Calu3 (cell line): ENCODE data around the gene KAZN. TPM values are rescaled to one million over a fixed set of nuclear protein-coding genes. Genes with fewer than 3 reads are reported as not detected.

Experiments
- BruUV-seq: library from RNA; stranded (reverse); fragments of 400-500 nt; replicated peaks from 2 replicates; lab custom pipeline; 2021; lab: Mats Ljungman, UMichigan
- CTCF ChIA-PET: fragments of 300-600 bp; sonication (Branson Sonifier 250); formaldehyde crosslinking; loops from one replicate; lab custom pipeline; 2022; ENCODE audit warnings: antibody characterized with exemption; lab: Charles Lee
- DNase-seq: peaks from one replicate; pipeline ENCODE4 v3.0.0; 2022
- H3K27ac Mint-ChIP-seq: one replicate; pipeline ENCODE4 v1.8.0; 2022; ENCODE audit warnings: mixed read lengths; ENCODE audit not compliant: unreplicated experiment
- H3K27me3 Mint-ChIP-seq: one replicate; pipeline ENCODE4 v1.8.0; 2022; ENCODE audit warnings: mixed read lengths; ENCODE audit not compliant: unreplicated experiment
- H3K36me3 Mint-ChIP-seq: one replicate; pipeline ENCODE4 v1.8.0; 2022; ENCODE audit warnings: mild to moderate bottlenecking, moderate library complexity, mixed read lengths; ENCODE audit not compliant: insufficient read depth, unreplicated experiment
- H3K4me1 Mint-ChIP-seq: one replicate; pipeline ENCODE4 v1.8.0; 2022; ENCODE audit warnings: mild to moderate bottlenecking, low read depth, mixed read lengths; ENCODE audit not compliant: unreplicated experiment
- H3K4me3 Mint-ChIP-seq: one replicate; pipeline ENCODE4 v1.8.0; 2022; ENCODE audit warnings: mild to moderate bottlenecking, low read depth, moderate library complexity, mixed read lengths; ENCODE audit not compliant: unreplicated experiment
- H3K9me3 Mint-ChIP-seq: one replicate; pipeline ENCODE4 v1.8.0; 2022; ENCODE audit warnings: low read depth, mixed read lengths; ENCODE audit not compliant: unreplicated experiment
- CTCF ChIP-seq: fragments of 200-600 bp; IDR thresholded peaks from one replicate; pipeline ENCODE4 v1.8.0; 2022; ENCODE audit warnings: antibody characterized with exemption; ENCODE audit not compliant: unreplicated experiment
- intact Hi-C: fragments of 100-400 bp; cut with micrococcal nuclease; formaldehyde crosslinking; loops from one replicate; pipeline ENCODE4 v1.10.0; 2022; ENCODE audit not compliant: unreplicated experiment
- total RNA-seq: library from RNA; stranded (reverse); gene quantifications from 2 replicates; pipeline ENCODE4 v1.2.3, GENCODE V29; 2022

KAZN gene
- total RNA-seq, 1 experiment from 2014 or later = 3.6 TPM

- H3K4me3 Mint-ChIP-seq = no peak overlapping the region
- CTCF ChIA-PET = no interaction called here
- peak; percentile 24 for DNase-seq
- no TSS peak for BruUV-seq
- H3K9me3 Mint-ChIP-seq = peaks cover 3% of the 10 kb centered on the region
- H3K36me3 Mint-ChIP-seq = no peaks in the 10 kb centered on the region
- H3K27ac Mint-ChIP-seq = no peak overlapping the region
- no peak for TF ChIP-seq CTCF
- H3K27me3 Mint-ChIP-seq = peaks cover 8% of the 10 kb centered on the region
- intact Hi-C loops = no loop called here
- H3K4me1 Mint-ChIP-seq = peaks cover 7% of the 10 kb centered on the region
Measured at GRCh38 chr1:15106608-15107007, 508.1 kb downstream of the KAZN start.

GRCh38 chr1:15107058-15107687 lies 508.7 kb downstream of the KAZN start:
- peaks cover 7% of the 10 kb centered on the region for H3K4me1 Mint-ChIP-seq
- TF ChIP-seq CTCF = no peak
- H3K27me3 Mint-ChIP-seq = peaks cover 2% of the 10 kb centered on the region
- intact Hi-C loops = no loop called here
- no peak for DNase-seq
- H3K4me3 Mint-ChIP-seq = no peak overlapping the region
- H3K27ac Mint-ChIP-seq = no peak overlapping the region
- H3K9me3 Mint-ChIP-seq = peaks cover 3% of the 10 kb centered on the region
- CTCF ChIA-PET = no interaction called here
- H3K36me3 Mint-ChIP-seq = no peaks in the 10 kb centered on the region
- no TSS peak for BruUV-seq

- no peak for DNase-seq
- CTCF ChIA-PET = no interaction called here
- intact Hi-C loops = no loop called here
- peaks cover 3% of the 10 kb centered on the region for H3K9me3 Mint-ChIP-seq
- no peak overlapping the region for H3K27ac Mint-ChIP-seq
- TF ChIP-seq CTCF = no peak
- no peak overlapping the region for H3K4me3 Mint-ChIP-seq
- BruUV-seq = no TSS peak
- peaks cover 7% of the 10 kb centered on the region for H3K4me1 Mint-ChIP-seq
- no peaks in the 10 kb centered on the region for H3K36me3 Mint-ChIP-seq
- H3K27me3 Mint-ChIP-seq = no peaks in the 10 kb centered on the region
Measured at GRCh38 chr1:15107911-15108310, 509.4 kb downstream of the KAZN start.

DNA sequence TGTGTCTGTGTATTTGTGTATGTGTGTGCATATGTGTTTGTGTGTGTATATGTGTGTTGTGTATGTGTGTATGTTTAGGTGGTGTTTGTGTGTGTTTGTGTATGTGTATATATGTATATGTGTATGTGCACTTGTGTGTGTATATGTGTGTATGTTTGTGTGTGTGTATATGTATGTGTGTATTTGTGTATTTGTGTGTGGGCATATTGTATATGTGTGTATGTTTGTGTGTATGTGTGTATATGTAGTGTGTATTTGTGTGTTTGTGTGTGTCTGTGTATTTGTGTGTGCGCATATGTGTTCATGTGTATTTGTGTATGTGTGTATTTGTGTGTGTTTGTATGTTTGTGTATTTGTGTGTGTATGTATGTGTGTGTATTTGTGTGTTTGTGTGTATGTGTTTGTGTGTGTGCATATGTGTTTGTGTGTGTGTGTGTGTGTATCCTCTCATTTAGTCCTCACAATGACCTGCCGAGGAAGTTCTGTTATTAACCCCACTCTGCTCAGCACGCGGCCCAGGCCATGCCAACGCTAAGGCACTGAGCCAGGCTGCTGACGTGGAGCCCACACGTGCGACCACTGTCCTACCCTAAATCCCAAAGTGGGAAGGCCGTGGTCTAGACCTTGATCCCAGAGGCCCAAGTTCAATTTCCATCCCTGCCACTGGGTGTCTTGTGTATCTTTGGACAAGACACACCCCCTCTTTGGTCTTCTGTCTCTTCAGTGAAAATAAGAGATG lies 511.8 kb downstream of the KAZN start:
- no TSS peak for BruUV-seq
- Mint-ChIP-seq H3K4me3 (no peak overlapping the region), H3K27ac (no peak overlapping the region), H3K36me3 (no peaks in the 10 kb centered on the region), H3K9me3 (no peaks in the 10 kb centered on the region), H3K27me3 (no peaks in the 10 kb centered on the region), H3K4me1 (peaks cover 7% of the 10 kb centered on the region)
- intact Hi-C loops = no loop called here
- no peak for DNase-seq
- CTCF ChIA-PET = no interaction called here
- no peak for TF ChIP-seq CTCF
